Glutamatergic neuron (in vitro differentiated cells): ENCODE data around the gene GHRH. TPM values are rescaled to one million over a fixed set of nuclear protein-coding genes. Genes with fewer than 3 reads are reported as not detected.

Source experiments
- DNase-seq: peaks from one replicate; pipeline ENCODE4 v3.0.0; 2022
- H3K27ac Mint-ChIP-seq: one replicate; pipeline ENCODE4 v1.8.0; 2020; ENCODE audit warnings: mild to moderate bottlenecking, mixed read lengths, inconsistent platforms; ENCODE audit not compliant: unreplicated experiment
- H3K27me3 Mint-ChIP-seq: one replicate; pipeline ENCODE4 v1.8.0; 2020; ENCODE audit warnings: mild to moderate bottlenecking, moderate library complexity, mixed read lengths, inconsistent platforms; ENCODE audit not compliant: unreplicated experiment
- H3K36me3 Mint-ChIP-seq: one replicate; pipeline ENCODE4 v1.8.0; 2020; ENCODE audit warnings: mild to moderate bottlenecking, mixed read lengths, inconsistent platforms; ENCODE audit not compliant: unreplicated experiment
- H3K4me1 Mint-ChIP-seq: one replicate; pipeline ENCODE4 v1.8.0; 2020; ENCODE audit warnings: mild to moderate bottlenecking, low read depth, mixed read lengths, inconsistent platforms; ENCODE audit not compliant: unreplicated experiment
- H3K4me3 Mint-ChIP-seq: one replicate; pipeline ENCODE4 v1.8.0; 2020; ENCODE audit warnings: mild to moderate bottlenecking, mixed read lengths, inconsistent platforms; ENCODE audit not compliant: unreplicated experiment
- H3K9me3 Mint-ChIP-seq: one replicate; pipeline ENCODE4 v1.8.0; 2020; ENCODE audit warnings: mild to moderate bottlenecking, moderate library complexity, mixed read lengths, inconsistent platforms; ENCODE audit not compliant: unreplicated experiment
- CTCF ChIP-seq: fragments of 200-600 bp; sonication (generic); IDR thresholded peaks from one replicate; pipeline ENCODE4 v1.5.0; 2021; ENCODE audit not compliant: partially characterized antibody, unreplicated experiment
- total RNA-seq: library from RNA; stranded (reverse); fragmentation: NEBNext Ultra II Directional; extraction: Animal tissue kit (Norgen Biotek cat#: 25700); gene quantifications from one replicate; pipeline ENCODE4 v1.2.1, GENCODE V29; 2021; ENCODE audit not compliant: unreplicated experiment

GHRH gene
- total RNA-seq, 1 donor from 2014 or later, result not detected

- Mint-ChIP-seq H3K4me3 (no peak overlapping the region), H3K9me3 (no peaks in the 10 kb centered on the region), H3K27ac (peak overlapping the region; percentile 57), H3K27me3 (no peaks in the 10 kb centered on the region), H3K36me3 (peaks cover 9% of the 10 kb centered on the region), H3K4me1 (peaks cover 8% of the 10 kb centered on the region)
- TF ChIP-seq CTCF, result no peak
- no peak for DNase-seq
These were observed 26.5 kb downstream of the GHRH start for GRCh38 chr20:37235065-37235464.

GRCh38 chr20:37234254-37234581 lies 27.4 kb downstream of the GHRH start:
- Mint-ChIP-seq H3K9me3 (no peaks in the 10 kb centered on the region), H3K4me3 (no peak overlapping the region), H3K36me3 (peaks cover 9% of the 10 kb centered on the region), H3K4me1 (peaks cover 10% of the 10 kb centered on the region), H3K27me3 (peaks cover under 1% of the 10 kb centered on the region), H3K27ac (peak overlapping the region; percentile 4)
- DNase-seq, result no peak
- no peak for TF ChIP-seq CTCF

- H3K4me3 Mint-ChIP-seq, result no peak overlapping the region
- peak overlapping the region; percentile 4 for H3K27ac Mint-ChIP-seq
- H3K27me3 Mint-ChIP-seq, result peaks cover 3% of the 10 kb centered on the region
- peaks cover 11% of the 10 kb centered on the region for H3K4me1 Mint-ChIP-seq
- TF ChIP-seq CTCF, result no peak
- peaks cover 12% of the 10 kb centered on the region for H3K36me3 Mint-ChIP-seq
- DNase-seq, result no peak
- H3K9me3 Mint-ChIP-seq, result no peaks in the 10 kb centered on the region
These were observed 27.9 kb downstream of the GHRH start for GRCh38 chr20:37233548-37234253.

- no peak overlapping the region for H3K27ac Mint-ChIP-seq
- no peaks in the 10 kb centered on the region for H3K9me3 Mint-ChIP-seq
- H3K4me1 Mint-ChIP-seq, result peaks cover 5% of the 10 kb centered on the region
- no peak for TF ChIP-seq CTCF
- H3K4me3 Mint-ChIP-seq, result no peak overlapping the region
- no peak for DNase-seq
- H3K27me3 Mint-ChIP-seq, result peaks cover 3% of the 10 kb centered on the region
- H3K36me3 Mint-ChIP-seq, result peaks cover 6% of the 10 kb centered on the region
These were observed 29.5 kb downstream of the GHRH start for GRCh38 chr20:37231947-37232630.

- Mint-ChIP-seq H3K27ac (no peak overlapping the region), H3K27me3 (peaks cover 3% of the 10 kb centered on the region), H3K9me3 (peaks cover 1% of the 10 kb centered on the region), H3K4me1 (peaks cover 5% of the 10 kb centered on the region), H3K36me3 (peaks cover 6% of the 10 kb centered on the region), H3K4me3 (no peak overlapping the region)
- DNase-seq, result no peak
- no peak for TF ChIP-seq CTCF
These were observed 31.4 kb downstream of the GHRH start for GRCh38 chr20:37230200-37230599.
